Aorta (tissue), 5 donors: ENCODE results near the gene PPP1R7. TPM values are rescaled to one million over a fixed set of nuclear protein-coding genes. Genes with fewer than 3 reads are reported as not detected.

Source experiments
- ATAC-seq: fragments of 200-7000 bp; cut with Tn5 transposase; one replicate; pipeline ENCODE4 v1.9.1; 2022; ENCODE audit warnings: moderate library complexity; ENCODE audit not compliant: low FRiP score
- DNase-seq, 2 donors: peaks; one replicate each; pipeline ENCODE4 v3.0.0-alpha.2; 2020
- H3K27ac ChIP-seq, 2 donors: one replicate each; pipeline ENCODE4 v1.5.1; 2013; ENCODE audit warnings: low read length in 2 of 2, mild to moderate bottlenecking in 2 of 2, moderate library complexity in 2 of 2, control low read depth in 1 of 2, inconsistent platforms in 1 of 2, low read depth in 1 of 2
- H3K27me3 ChIP-seq, 2 donors: one replicate each; pipeline ENCODE4 v1.6.1; 2013; ENCODE audit warnings: control low read depth in 1 of 2, low read length in 1 of 2, mild to moderate bottlenecking in 1 of 2, moderate library complexity in 1 of 2; ENCODE audit not compliant: insufficient read depth in 2 of 2, control insufficient read depth in 1 of 2
- H3K36me3 ChIP-seq, 2 donors: one replicate each; pipeline ENCODE4 v1.6.1; 2013; ENCODE audit warnings: control low read depth in 1 of 2, low read length in 1 of 2, mild to moderate bottlenecking in 1 of 2; ENCODE audit not compliant: insufficient read depth in 2 of 2, control insufficient read depth in 1 of 2
- H3K4me1 ChIP-seq, 2 donors: one replicate each; pipeline ENCODE4 v1.6.1; 2013; ENCODE audit warnings: low read length in 2 of 2, control low read depth in 1 of 2, mild to moderate bottlenecking in 1 of 2, moderate library complexity in 1 of 2; ENCODE audit not compliant: insufficient read depth in 2 of 2, control insufficient read depth in 1 of 2
- H3K4me3 ChIP-seq, 2 donors: one replicate each; pipeline ENCODE4 v1.5.1; 2013; ENCODE audit warnings: low read length in 2 of 2, control low read depth in 1 of 2, mild to moderate bottlenecking in 1 of 2
- H3K9me3 ChIP-seq: one replicate; pipeline ENCODE4 v1.6.1; 2013; ENCODE audit warnings: mild to moderate bottlenecking, low read length; ENCODE audit not compliant: control insufficient read depth
- WGBS, 2 donors: extraction: QIAGEN DNeasy Blood & Tissue Kit; methylation state at CpG; one replicate each; pipeline ENCODE4 v1.1.7; 2013; 5-methylcytosine and 5-hydroxymethylcytosine counted together
- intact Hi-C, 2 donors: fragments of 100-400 bp; cut with DNase I; formaldehyde crosslinking; loops; one replicate each; pipeline versions ENCODE4 v1.14.2 to v1.15.0; 2022
- polyA plus RNA-seq, 2 donors: library from polyadenylated mRNA; stranded (reverse); fragments of 200-250 nt; gene quantifications; one replicate each; pipeline ENCODE4 v1.2.3, GENCODE V29; 2013
- total RNA-seq, 2 donors: library from RNA; stranded (reverse); fragmentation: NEBNext Ultra II Directional; extraction: Animal tissue kit (Norgen Biotek cat#: 25700); gene quantifications; one replicate each; pipeline ENCODE4 v1.2.1, GENCODE V29; 2021
- donor health status: healthy with polysubstance abuse.
- donor health status: Bipolar disorder and iron deficiency.
- donor health status: DM: no; HTN: no; CAD: no.
- donor health status: DM: no; HTN: no; CAD: no.
- donor health status: DM: yes; HTN: yes; CAD: no.

Gene PPP1R7
- total and polyA plus RNA-seq, 4 donors = 41.1 to 83.4 (median 60.1) TPM

DNA sequence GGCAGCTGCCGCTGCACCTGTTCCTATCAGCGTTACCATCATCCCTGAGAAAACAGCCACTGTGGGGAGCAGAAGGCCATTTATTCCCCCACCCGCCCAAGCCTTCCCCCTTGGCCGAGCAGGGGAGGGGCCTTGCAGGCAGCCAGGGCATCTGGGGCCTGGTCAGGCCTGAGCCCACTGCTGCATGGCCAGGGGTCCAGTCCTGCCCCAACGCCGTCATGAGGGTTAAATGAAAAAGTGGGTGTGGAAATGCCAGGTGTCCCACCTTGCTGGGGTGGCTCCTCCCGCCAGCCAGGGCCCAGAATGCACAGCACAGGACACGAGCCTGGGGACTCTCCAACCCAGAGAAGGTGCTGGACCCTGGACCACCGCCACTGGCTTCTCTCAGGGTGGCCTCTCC is 52.4 kb downstream of the PPP1R7 start:
- 92 to 94% methylated on average over 7 to 9 of the region's 9 CpGs for WGBS, 2 donors
- DNase-seq (no peak), ATAC-seq (no peak)
- no peaks in the 10 kb centered on the region for H3K4me1 ChIP-seq
- no peaks in the 10 kb centered on the region for H3K9me3 ChIP-seq
- H3K4me3 ChIP-seq = no peak overlapping the region
- no peaks in the 10 kb centered on the region for H3K27me3 ChIP-seq
- H3K36me3 ChIP-seq = no peaks in the 10 kb centered on the region
- intact Hi-C loops = no loop called here
- H3K27ac ChIP-seq = no peak overlapping the region

DNA sequence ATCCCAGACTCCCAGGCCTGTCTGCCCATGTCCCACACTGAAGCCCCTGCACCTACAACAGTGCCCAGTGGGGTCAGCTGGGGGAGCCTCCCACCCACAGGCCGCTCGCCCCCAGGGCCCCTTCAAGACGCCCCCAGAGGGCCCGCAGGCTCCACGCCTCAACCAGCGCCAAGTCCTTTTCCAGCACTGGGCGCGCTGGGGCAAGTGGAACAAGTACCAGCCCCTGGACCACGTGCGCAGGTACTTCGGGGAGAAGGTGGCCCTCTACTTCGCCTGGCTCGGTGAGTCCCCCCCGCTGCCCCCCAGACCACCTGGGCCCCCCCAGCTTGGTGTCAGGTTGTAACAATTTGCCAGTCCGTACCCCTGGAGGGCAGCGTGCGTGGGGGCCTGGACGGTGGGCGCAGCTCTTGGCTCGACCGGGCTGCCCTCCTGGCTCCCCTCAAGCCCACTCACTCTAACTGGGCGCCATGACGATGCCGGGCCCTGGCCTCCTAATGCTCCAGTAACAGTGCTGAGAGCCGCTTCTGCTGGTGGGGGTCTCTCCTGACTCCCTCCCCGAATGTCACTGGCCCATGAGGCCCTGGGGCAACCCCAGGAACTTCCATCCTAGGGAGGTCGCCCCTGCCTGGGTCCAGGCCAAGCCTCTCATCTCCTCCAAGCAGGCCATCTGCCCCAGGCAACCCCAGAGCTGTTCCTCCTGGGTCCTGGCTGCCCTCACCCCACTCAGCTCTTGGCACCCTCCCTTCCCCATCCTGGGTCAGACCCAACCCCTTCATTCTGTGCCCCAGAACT is 53.1 kb downstream of the PPP1R7 start:
- no peak overlapping the region for H3K4me3 ChIP-seq
- no peaks in the 10 kb centered on the region for H3K9me3 ChIP-seq
- H3K4me1 ChIP-seq = no peaks in the 10 kb centered on the region
- 95 to 96% methylated on average over 26 to 27 of the region's 27 CpGs for WGBS, 2 donors
- ATAC-seq (peak; percentile 5), DNase-seq (no peak)
- H3K27me3 ChIP-seq = no peaks in the 10 kb centered on the region
- no peaks in the 10 kb centered on the region for H3K36me3 ChIP-seq
- intact Hi-C loops = no loop called here
- no peak overlapping the region for H3K27ac ChIP-seq

DNA sequence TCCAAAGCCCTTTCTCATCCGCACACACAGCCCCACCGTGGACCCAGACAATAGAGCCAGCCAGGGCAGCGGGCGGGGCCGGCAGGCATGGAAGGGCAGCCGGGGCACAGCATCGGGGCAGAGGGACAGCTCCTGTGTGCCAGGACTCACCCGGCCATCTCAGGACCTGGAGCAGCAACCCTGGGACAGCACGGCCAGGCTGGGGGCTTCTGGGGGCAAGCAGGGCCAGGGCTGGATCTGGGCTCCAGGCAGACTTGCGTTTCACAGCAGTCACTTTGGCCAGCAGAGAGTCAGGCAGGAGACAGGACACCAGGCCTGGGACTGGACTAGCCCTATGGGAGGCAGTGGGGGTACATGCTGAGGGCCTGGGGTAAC is 53.7 kb downstream of the PPP1R7 start:
- no peaks in the 10 kb centered on the region for H3K27me3 ChIP-seq
- H3K9me3 ChIP-seq = no peaks in the 10 kb centered on the region
- WGBS, 2 donors = 90 to 92% methylated on average over 10 of the region's 10 CpGs
- DNase-seq = no peak
- intact Hi-C loops = no loop called here
- no peak overlapping the region for H3K4me3 ChIP-seq
- ATAC-seq = no peak
- no peaks in the 10 kb centered on the region for H3K4me1 ChIP-seq
- H3K36me3 ChIP-seq = no peaks in the 10 kb centered on the region
- no peak overlapping the region for H3K27ac ChIP-seq

DNA sequence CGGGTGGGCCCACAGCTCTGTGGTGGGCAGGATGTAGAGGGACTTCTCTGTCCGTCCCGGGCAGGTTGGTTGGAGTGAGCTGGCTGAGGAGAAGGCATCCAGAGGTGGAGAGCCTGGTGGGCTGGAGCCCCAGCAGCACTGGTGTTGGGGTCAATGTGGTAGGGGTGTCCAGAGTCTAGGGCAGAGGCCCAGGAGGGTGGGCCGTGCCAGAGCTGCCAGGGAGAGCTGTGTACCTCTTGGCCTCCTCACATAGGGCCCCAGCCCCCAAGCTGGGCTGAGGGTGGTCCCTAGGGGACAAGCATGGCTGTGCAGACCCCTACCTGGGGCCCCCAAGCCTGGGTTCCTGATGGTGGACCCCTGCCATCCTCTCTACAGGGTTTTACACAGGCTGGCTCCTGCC is 54.2 kb downstream of the PPP1R7 start:
- H3K4me3 ChIP-seq = no peak overlapping the region
- no peak for DNase-seq
- H3K9me3 ChIP-seq = no peaks in the 10 kb centered on the region
- H3K27ac ChIP-seq = no peak overlapping the region
- 85 to 91% methylated on average over 4 of the region's 4 CpGs for WGBS, 2 donors
- no peaks in the 10 kb centered on the region for H3K27me3 ChIP-seq
- ATAC-seq = no peak
- no peaks in the 10 kb centered on the region for H3K36me3 ChIP-seq
- intact Hi-C loops = no loop called here
- H3K4me1 ChIP-seq = no peaks in the 10 kb centered on the region

DNA sequence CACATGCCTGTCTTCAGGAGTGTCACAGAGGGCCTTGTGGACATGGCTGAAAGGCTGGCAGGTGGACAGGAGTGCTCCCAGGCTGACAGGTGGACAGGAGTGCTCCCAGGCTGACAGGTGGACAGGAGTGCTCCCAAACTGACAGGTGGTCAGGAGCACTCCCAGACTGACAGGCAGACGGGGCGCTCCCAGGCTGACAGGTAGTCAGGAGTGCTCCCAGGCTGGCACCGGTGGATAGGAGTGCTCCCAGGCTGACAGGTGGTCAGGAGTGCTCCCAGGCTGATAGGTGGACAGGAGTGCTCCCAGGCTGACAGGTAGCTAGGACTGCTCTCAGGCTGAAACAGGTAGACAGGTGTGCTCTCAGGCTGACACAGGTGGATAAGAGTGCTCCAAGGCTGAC is 54.8 kb downstream of the PPP1R7 start:
- 90 to 94% methylated on average over 3 of the region's 3 CpGs for WGBS, 2 donors
- no peaks in the 10 kb centered on the region for H3K27me3 ChIP-seq
- no peaks in the 10 kb centered on the region for H3K36me3 ChIP-seq
- no peaks in the 10 kb centered on the region for H3K4me1 ChIP-seq
- ATAC-seq (no peak), DNase-seq (no peak)
- H3K27ac ChIP-seq = no peak overlapping the region
- intact Hi-C loops = no loop called here
- H3K9me3 ChIP-seq = no peaks in the 10 kb centered on the region
- H3K4me3 ChIP-seq = no peak overlapping the region

DNA sequence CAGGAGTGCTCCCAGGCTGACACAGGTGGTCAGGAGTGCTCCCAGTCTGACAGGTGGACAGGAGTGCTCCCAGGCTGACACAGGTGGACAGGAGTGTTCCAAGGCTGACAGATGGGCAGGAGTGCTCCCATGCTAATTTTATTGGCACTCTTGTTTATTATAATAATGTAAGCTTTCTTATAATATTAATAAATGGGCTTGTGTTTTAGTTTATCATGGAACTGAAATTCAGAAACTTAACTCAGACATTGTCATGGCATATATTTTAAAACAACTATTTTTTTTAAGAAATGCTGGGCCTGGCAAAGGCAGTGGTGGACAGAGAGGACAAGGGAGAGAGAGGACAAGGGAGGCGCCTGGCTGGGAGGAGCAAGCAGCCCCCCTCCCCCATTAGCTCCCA is 56.9 kb downstream of the PPP1R7 start:
- DNase-seq (no peak), ATAC-seq (no peak)
- Histone ChIP-seq H3K27ac (no peak overlapping the region), H3K4me3 (no peak overlapping the region), H3K36me3 (no peaks in the 10 kb centered on the region), H3K9me3 (no peaks in the 10 kb centered on the region), H3K4me1 (no peaks in the 10 kb centered on the region), H3K27me3 (no peaks in the 10 kb centered on the region)
- WGBS, 2 donors = 63 to 88% methylated on average over 1 of the region's 1 CpG
- intact Hi-C loops = no loop called here

DNA sequence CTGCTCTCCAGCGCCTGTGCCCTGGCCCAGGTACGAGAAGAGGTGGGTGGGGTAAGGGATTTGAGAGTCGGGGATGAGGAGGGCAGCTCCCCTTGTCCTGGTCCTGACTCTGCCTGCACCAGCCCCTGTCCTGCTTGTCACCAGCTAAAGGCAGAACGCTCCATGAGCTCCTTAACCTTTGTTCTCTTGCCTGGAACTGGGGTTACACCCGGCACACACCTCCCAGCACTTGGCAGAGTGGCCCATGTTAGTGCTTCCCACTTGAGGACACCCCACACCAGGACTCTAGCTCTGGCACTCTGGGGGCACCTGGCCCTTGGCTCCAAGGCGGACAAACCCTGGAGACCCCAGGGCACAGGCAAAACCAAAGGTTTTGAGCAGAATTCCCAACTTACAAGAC is 57.4 kb downstream of the PPP1R7 start:
- Histone ChIP-seq H3K27ac (no peak overlapping the region), H3K27me3 (no peaks in the 10 kb centered on the region), H3K9me3 (no peaks in the 10 kb centered on the region), H3K36me3 (no peaks in the 10 kb centered on the region), H3K4me3 (no peak overlapping the region), H3K4me1 (no peaks in the 10 kb centered on the region)
- ATAC-seq (no peak), DNase-seq (no peak)
- WGBS, 2 donors = 81% methylated on average over 6 of the region's 6 CpGs
- intact Hi-C loops = no loop called here

DNA sequence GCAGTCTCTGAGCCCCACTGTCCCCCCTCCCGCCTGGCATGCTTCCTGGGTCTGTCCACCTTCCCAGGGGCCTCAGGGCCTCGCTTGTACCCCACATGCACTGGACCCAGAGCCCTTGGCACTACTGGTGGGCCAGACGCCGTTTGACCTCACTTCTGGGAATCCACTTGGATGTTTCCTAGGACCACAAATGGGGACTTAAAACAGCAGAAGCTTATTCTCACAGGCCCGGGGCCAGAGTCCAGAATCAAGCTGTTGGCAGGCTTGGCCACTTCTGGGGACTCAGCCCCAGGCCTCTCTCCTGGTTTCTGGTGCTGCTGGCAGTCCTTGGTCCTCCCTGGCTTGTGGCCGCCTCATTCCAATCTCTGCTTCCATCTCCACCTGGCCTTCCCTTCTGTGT is 57.8 kb downstream of the PPP1R7 start:
- 39 to 48% methylated on average over 6 of the region's 6 CpGs for WGBS, 2 donors
- Histone ChIP-seq H3K4me1 (no peaks in the 10 kb centered on the region), H3K36me3 (no peaks in the 10 kb centered on the region), H3K9me3 (no peaks in the 10 kb centered on the region), H3K4me3 (no peak overlapping the region), H3K27me3 (no peaks in the 10 kb centered on the region), H3K27ac (no peak overlapping the region)
- ATAC-seq (no peak), DNase-seq (no peak)
- intact Hi-C loops = no loop called here

DNA sequence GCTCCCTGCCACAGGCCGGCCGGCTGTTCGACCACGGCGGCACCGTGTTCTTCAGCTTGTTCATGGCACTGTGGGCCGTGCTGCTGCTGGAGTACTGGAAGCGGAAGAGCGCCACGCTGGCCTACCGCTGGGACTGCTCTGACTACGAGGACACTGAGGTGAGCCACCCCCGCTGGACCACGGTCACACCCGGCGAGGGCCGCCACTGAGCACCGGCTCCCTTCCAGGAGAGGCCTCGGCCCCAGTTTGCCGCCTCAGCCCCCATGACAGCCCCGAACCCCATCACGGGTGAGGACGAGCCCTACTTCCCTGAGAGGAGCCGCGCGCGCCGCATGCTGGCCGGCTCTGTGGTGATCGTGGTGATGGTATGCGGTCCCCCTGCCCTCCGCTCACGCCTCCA is 59.0 kb downstream of the PPP1R7 start:
- DNase-seq (no peak), ATAC-seq (no peak)
- Histone ChIP-seq H3K36me3 (no peaks in the 10 kb centered on the region), H3K27ac (no peak overlapping the region), H3K9me3 (no peaks in the 10 kb centered on the region), H3K4me3 (no peak overlapping the region), H3K4me1 (no peaks in the 10 kb centered on the region), H3K27me3 (no peaks in the 10 kb centered on the region)
- intact Hi-C loops = no loop called here
- WGBS, 2 donors = 84 to 87% methylated on average over 33 of the region's 33 CpGs
